Fibroblast of mammary gland (primary cell): ENCODE results near the gene CEP20.
A peak's percentile ranks its signal among the peaks of the same experiment; 100 is the strongest.

ENCODE experiments used
- DNase-seq: peaks from one replicate; pipeline ENCODE4 v3.0.0-alpha.2; 2010; ENCODE audit warnings: low read depth
- H3K4me3 ChIP-seq: 2 replicates; pipeline ENCODE4 v1.5.1; 2011; ENCODE audit warnings: low read depth, mild to moderate bottlenecking, low read length, moderate library complexity; ENCODE audit not compliant: control insufficient read depth
- CTCF ChIP-seq: conservative IDR thresholded peaks from 2 replicates; pipeline ENCODE4 v1.5.1; 2011; ENCODE audit warnings: low read depth, low read length, inconsistent platforms; ENCODE audit not compliant: control insufficient read depth, insufficient read depth

The CEP20 gene

GRCh38 chr16:15866451-15866850, 22.0 kb downstream of the CEP20 start:
- no peak for TF ChIP-seq CTCF

GRCh38 chr16:15865742-15866141, 22.7 kb downstream of the CEP20 start:
- no peak overlapping the region for H3K4me3 ChIP-seq
- TF ChIP-seq CTCF: no peak
- no peak for DNase-seq

More at GRCh38 chr16:15866451-15866850, 22.0 kb downstream of the CEP20 start:
- no peak overlapping the region for H3K4me3 ChIP-seq
- no peak for DNase-seq

- TF ChIP-seq CTCF: no peak
- H3K4me3 ChIP-seq: no peak overlapping the region
- no peak for DNase-seq
Observed at GRCh38 chr16:15864939-15865338, 23.5 kb downstream of the CEP20 start.

- TF ChIP-seq CTCF: no peak
- H3K4me3 ChIP-seq: no peak overlapping the region
- DNase-seq: no peak
Observed at GRCh38 chr16:15861996-15862395, 26.4 kb downstream of the CEP20 start.

- H3K4me3 ChIP-seq: no peak overlapping the region
- TF ChIP-seq CTCF: no peak
- DNase-seq: no peak
Observed at GRCh38 chr16:15858921-15859668, 29.3 kb downstream of the CEP20 start.

- no peak for TF ChIP-seq CTCF
- peak overlapping the region; percentile 24 for H3K4me3 ChIP-seq
- DNase-seq: no peak
Observed at GRCh38 chr16:15857724-15858560, 30.5 kb downstream of the CEP20 start.
